H1 (cell line): ENCODE data around the gene ZXDA. TPM values are rescaled to one million over a fixed set of nuclear protein-coding genes. Genes with fewer than 3 reads are reported as not detected.

Experiments used
- CTCF ChIA-PET: fragments of 300-600 bp; sonication (Branson Sonifier 250); formaldehyde crosslinking; loops from one replicate; lab custom pipeline; 2021; ENCODE audit not compliant: partially characterized antibody; lab: Charles Lee
- POLR2A ChIA-PET: fragments of 300-600 bp; sonication (Branson Sonifier 250); formaldehyde crosslinking; loops from one replicate; lab custom pipeline; 2021; ENCODE audit warnings: inconsistent platforms; ENCODE audit not compliant: partially characterized antibody; lab: Charles Lee
- DNase-seq, 2 experiments: peaks; one replicate each; pipeline versions ENCODE4 v3.0.0 to v3.0.0-alpha.2; 2010 to 2022; ENCODE audit warnings: low spot score in 2 of 2, low read depth in 1 of 2, mixed read lengths in 1 of 2
- FAIRE-seq: peaks from 2 replicates; lab custom pipeline; 2011; peaks lifted over from hg19 to GRCh38; lab: Jason Lieb, UNC
- H2AFZ ChIP-seq: 2 replicates; pipeline ENCODE4 v1.8.1; 2012; ENCODE audit warnings: low read length, inconsistent platforms
- H2AK5ac ChIP-seq: 2 replicates; pipeline ENCODE4 v1.6.1; 2013; ENCODE audit warnings: low read depth, low read length
- H2BK120ac ChIP-seq: replicated peaks from 2 replicates; pipeline ENCODE3; 2013; ENCODE audit warnings: low read depth, low read length, inconsistent platforms
- H2BK12ac ChIP-seq: 2 replicates; pipeline ENCODE4 v1.6.1; 2013; ENCODE audit warnings: low read depth, low read length
- H2BK15ac ChIP-seq: 2 replicates; pipeline ENCODE4 v1.6.1; 2013; ENCODE audit warnings: low read length
- H2BK20ac ChIP-seq: 2 replicates; pipeline ENCODE4 v1.6.1; 2013; ENCODE audit warnings: low read length
- H2BK5ac ChIP-seq: 2 replicates; pipeline ENCODE4 v1.6.1; 2013; ENCODE audit warnings: low read depth, low read length
- H3K14ac ChIP-seq: 2 replicates; pipeline ENCODE4 v1.6.1; 2013; ENCODE audit warnings: inconsistent platforms; ENCODE audit not compliant: insufficient read length
- H3K18ac ChIP-seq: 2 replicates; pipeline ENCODE4 v1.6.1; 2013; ENCODE audit warnings: low read length; ENCODE audit errors: extremely low read depth
- H3K23ac ChIP-seq: 2 replicates; pipeline ENCODE4 v1.6.1; 2013; ENCODE audit warnings: inconsistent platforms; ENCODE audit not compliant: insufficient read length
- H3K23me2 ChIP-seq: 2 replicates; pipeline ENCODE4 v1.6.1; 2013; ENCODE audit warnings: low read depth, low read length
- H3K27ac ChIP-seq: 2 replicates; pipeline ENCODE4 v1.6.1; 2011; ENCODE audit warnings: low read depth, low read length, inconsistent platforms
- H3K27me3 ChIP-seq, 4 experiments: replicated peaks in 1 of 4; 1 replicate in 1 of 4; 2 replicates in 3 of 4; pipeline versions ENCODE4 v1.6.1 to v1.8.1; 2011 to 2013; ENCODE audit warnings: low read length in 3 of 4, mild to moderate bottlenecking in 3 of 4, inconsistent platforms in 2 of 4, mixed read lengths in 2 of 4, moderate library complexity in 1 of 4; ENCODE audit not compliant: control insufficient read depth in 3 of 4, insufficient read depth in 3 of 4; ENCODE audit errors: extremely low read depth in 1 of 4
- H3K36me3 ChIP-seq, 4 experiments: 2 replicates each; pipeline versions ENCODE4 v1.6.1 to v1.8.1; 2011 to 2013; ENCODE audit warnings: mild to moderate bottlenecking in 4 of 4, low read length in 3 of 4, moderate library complexity in 2 of 4, control low read depth in 1 of 4, inconsistent platforms in 1 of 4; ENCODE audit not compliant: insufficient read depth in 4 of 4, control insufficient read depth in 2 of 4
- H3K4ac ChIP-seq: replicated peaks from 2 replicates; pipeline ENCODE3; 2013; ENCODE audit warnings: low read length, low read depth, mixed read lengths, inconsistent platforms; ENCODE audit not compliant: insufficient read length
- H3K4me1 ChIP-seq, 4 experiments: replicated peaks in 1 of 4; 1 replicate in 1 of 4; 2 replicates in 3 of 4; pipeline versions ENCODE4 v1.6.1 to v1.8.1; 2011 to 2013; ENCODE audit warnings: low read length in 3 of 4, inconsistent platforms in 2 of 4, mixed read lengths in 1 of 4; ENCODE audit not compliant: insufficient read depth in 4 of 4, control insufficient read depth in 3 of 4
- H3K4me2 ChIP-seq, 2 experiments: 2 replicates each; pipeline versions ENCODE4 v1.6.1 to v1.8.1; 2011 to 2013; ENCODE audit warnings: low read depth in 2 of 2, low read length in 2 of 2, control low read depth in 1 of 2, inconsistent platforms in 1 of 2, mild to moderate bottlenecking in 1 of 2; ENCODE audit not compliant: insufficient read depth in 1 of 2
- H3K4me3 ChIP-seq, 4 experiments: fragments of 200-600, 300-600 bp in 1 of 4; sonication (generic), shearing (Covaris generic), sonication (Bioruptor Twin) in 1 of 4; 2 replicates each; pipeline versions ENCODE4 v1.5.1 to v1.8.1; 2011 to 2016; ENCODE audit warnings: low read length in 4 of 4, low read depth in 3 of 4, control low read depth in 2 of 4, inconsistent platforms in 2 of 4, mild to moderate bottlenecking in 2 of 4, mixed read lengths in 1 of 4, moderate library complexity in 1 of 4; ENCODE audit not compliant: insufficient read depth in 2 of 4; ENCODE audit errors: extremely low read depth in 1 of 4
- H3K56ac ChIP-seq: replicated peaks from 2 replicates; pipeline ENCODE3; 2013; ENCODE audit warnings: low read depth, mild to moderate bottlenecking, mixed read lengths, low read length, inconsistent platforms; ENCODE audit not compliant: insufficient read length
- H3K79me1 ChIP-seq: 2 replicates; pipeline ENCODE4 v1.6.1; 2013; ENCODE audit warnings: low read depth, low read length, control low read depth
- H3K79me2 ChIP-seq, 2 experiments: 2 replicates each; pipeline versions ENCODE4 v1.6.1 to v1.8.1; 2012 to 2013; ENCODE audit warnings: low read length in 2 of 2, mild to moderate bottlenecking in 2 of 2, inconsistent platforms in 1 of 2; ENCODE audit not compliant: insufficient read depth in 2 of 2, control insufficient read depth in 1 of 2
- H3K9ac ChIP-seq, 4 experiments: replicated peaks in 1 of 4; 1 replicate in 1 of 4; 2 replicates in 3 of 4; pipeline versions ENCODE4 v1.6.1 to v1.8.1; 2011 to 2013; ENCODE audit warnings: low read depth in 3 of 4, low read length in 3 of 4, control low read depth in 2 of 4, mild to moderate bottlenecking in 2 of 4, moderate library complexity in 2 of 4, inconsistent platforms in 1 of 4; ENCODE audit errors: extremely low read depth in 1 of 4
- H3K9me3 ChIP-seq, 2 experiments: 2 replicates each; pipeline versions ENCODE4 v1.6.1 to v1.8.1; 2012 to 2013; ENCODE audit warnings: mild to moderate bottlenecking in 2 of 2, moderate library complexity in 2 of 2, control low read depth in 1 of 2, inconsistent platforms in 1 of 2, low read depth in 1 of 2, low read length in 1 of 2, mixed read lengths in 1 of 2; ENCODE audit not compliant: insufficient read depth in 2 of 2
- H4K20me1 ChIP-seq, 2 experiments: replicated peaks in 1 of 2; 2 replicates each; pipeline versions ENCODE3 to v1.8.1; 2011 to 2013; ENCODE audit warnings: inconsistent platforms in 2 of 2, low read length in 2 of 2, mild to moderate bottlenecking in 1 of 2; ENCODE audit not compliant: insufficient read depth in 2 of 2, control insufficient read depth in 1 of 2
- H4K5ac ChIP-seq: 2 replicates; pipeline ENCODE4 v1.6.1; 2013; ENCODE audit warnings: low read length, low read depth, mixed read lengths, inconsistent platforms; ENCODE audit not compliant: insufficient read length
- H4K8ac ChIP-seq: 2 replicates; pipeline ENCODE4 v1.8.0; 2013; ENCODE audit warnings: mild to moderate bottlenecking, moderate library complexity, low read length, inconsistent platforms; ENCODE audit not compliant: insufficient read depth; ENCODE audit errors: extremely low read depth
- H4K91ac ChIP-seq: replicated peaks from 2 replicates; pipeline ENCODE3; 2013; ENCODE audit warnings: low read length, mixed read lengths, inconsistent platforms; ENCODE audit not compliant: insufficient read length
- NRF1 ChIP-seq: IDR thresholded peaks from 2 replicates; pipeline ENCODE4 v1.6.1; 2011; ENCODE audit warnings: mild to moderate bottlenecking, low read depth, low read length, improper control_type of control experiment
- SP2 ChIP-seq: IDR thresholded peaks from 2 replicates; pipeline ENCODE4 v1.6.1; 2012; ENCODE audit warnings: mild to moderate bottlenecking, low read length, inconsistent platforms
- SRF ChIP-seq: IDR thresholded peaks from 2 replicates; pipeline ENCODE4 v1.6.1; 2011; ENCODE audit warnings: mild to moderate bottlenecking, low read depth, low read length, moderate library complexity
- WGBS, 2 experiments: shearing (Covaris generic) in 1 of 2; methylation state at CpG; one replicate each; pipeline versions ENCODE4 v1.1.6 to v1.1.7; 2013 to 2015; ENCODE audit warnings: low lambda C conversion rate in 2 of 2, mixed read lengths in 2 of 2, inconsistent platforms in 1 of 2, low coverage in 1 of 2, missing lambda C conversion rate in 1 of 2; ENCODE audit not compliant: insufficient replicate concordance in 2 of 2, insufficient coverage in 1 of 2, insufficient read length in 1 of 2; ENCODE audit errors: extremely low coverage in 1 of 2, missing lambda C conversion rate in 1 of 2; 5-methylcytosine and 5-hydroxymethylcytosine counted together
- polyA plus RNA-seq, 7 experiments: library from polyadenylated mRNA; depleted of rRNA in 3 of 7; stranded (reverse) in 5 of 7; unstranded in 2 of 7; fragments of >200 nt in 5 of 7; fragments of 200-250 nt in 2 of 7; gene quantifications; 1 replicate in 5 of 7; 2 replicates in 1 of 7; 4 replicates in 1 of 7; pipeline versions ENCODE4 v1.2.1 to v1.2.3, GENCODE V29; 2011 to 2013; ENCODE audit warnings: missing spikeins in 2 of 7, mixed read lengths in 2 of 7
- total RNA-seq: library from RNA; stranded (reverse); fragmentation: NEBNext Ultra II Directional; extraction: Animal tissue kit (Norgen Biotek cat#: 25700); gene quantifications from 2 replicates; pipeline ENCODE4 v1.2.1, GENCODE V29; 2021

Gene ZXDA
- total and polyA plus RNA-seq, 2 of the 8 experiments (the other 6 are each of a cell fraction or from before 2014, with no cell fraction given), result not detected

DNA sequence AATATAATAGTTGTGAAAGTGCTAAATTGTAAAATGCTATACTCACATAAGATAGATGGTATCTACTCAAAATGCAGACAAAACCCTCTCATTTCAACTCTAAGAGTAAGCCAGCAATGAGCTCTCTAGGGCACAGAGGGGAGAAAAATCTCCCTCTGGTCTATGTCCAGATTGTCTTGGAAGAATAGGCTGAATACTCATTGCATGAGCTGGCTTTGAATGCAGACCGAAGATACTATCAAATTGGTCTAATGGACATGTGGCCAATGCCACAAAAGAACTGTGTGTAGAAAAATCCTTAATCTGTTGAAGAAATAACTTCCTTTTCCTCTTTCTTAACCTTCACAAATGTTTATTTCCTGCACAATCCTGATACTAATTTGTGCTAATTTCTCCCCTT lies 3.5 kb downstream of the ZXDA start:
- WGBS, 2 experiments, result 69% methylated on average over 1 of the region's 1 CpG; no CpG with 5 or more reads in 1 of the 2 experiments
- no peak for FAIRE-seq
- no peaks in the 10 kb centered on the region for H3K4me1 ChIP-seq

More for the DNA sequence above, 3.5 kb downstream of the ZXDA start:
- no peaks in the 10 kb centered on the region for H3K79me2 ChIP-seq
- H4K5ac ChIP-seq, result no peak overlapping the region
- H4K8ac ChIP-seq, result no peak overlapping the region
- no peak overlapping the region for H3K14ac ChIP-seq
- CTCF ChIA-PET, result no interaction called here
- no peak for TF ChIP-seq SP2
- TF ChIP-seq SRF, result no peak
- no peak for TF ChIP-seq NRF1
- no peak for DNase-seq
- no peak overlapping the region for H3K4me2 ChIP-seq
- H2AFZ ChIP-seq, result no peak overlapping the region
- H2BK12ac ChIP-seq, result no peak overlapping the region
- no peak overlapping the region for H3K4me3 ChIP-seq
- no peaks in the 10 kb centered on the region for H3K79me1 ChIP-seq
- no peak overlapping the region for H3K23ac ChIP-seq
- H3K9ac ChIP-seq, result no peak overlapping the region
- no peaks in the 10 kb centered on the region for H4K20me1 ChIP-seq
- H2BK15ac ChIP-seq, result no peak overlapping the region
- H3K23me2 ChIP-seq, result no peaks in the 10 kb centered on the region
- H2BK5ac ChIP-seq, result no peak overlapping the region
- H2BK120ac ChIP-seq, result no peak overlapping the region
- no peaks in the 10 kb centered on the region for H3K27me3 ChIP-seq
- POLR2A ChIA-PET, result no interaction called here
- H3K4ac ChIP-seq, result no peak overlapping the region
- H2BK20ac ChIP-seq, result no peak overlapping the region
- peaks cover 4 to 31% of the 10 kb centered on the region in 2 experiments; a peak in 3 of 4 replicates for H3K9me3 ChIP-seq
- no peak overlapping the region for H4K91ac ChIP-seq
- no peak overlapping the region for H3K18ac ChIP-seq
- no peaks in the 10 kb centered on the region for H3K36me3 ChIP-seq
- no peak overlapping the region for H2AK5ac ChIP-seq
- no peak overlapping the region for H3K56ac ChIP-seq
- H3K27ac ChIP-seq, result no peak overlapping the region
